Mucosa of rectum (tissue), 2 donors: ENCODE data around the gene ZIC1.

Source experiments
- H3K27ac ChIP-seq, 2 donors: one replicate each; pipeline ENCODE4 v1.7.0; 2013; ENCODE audit warnings: inconsistent platforms in 2 of 2, low read depth in 2 of 2, low read length in 2 of 2
- H3K27me3 ChIP-seq, 2 donors: one replicate each; pipeline ENCODE4 v1.7.0; 2013; ENCODE audit warnings: low read length in 2 of 2; ENCODE audit not compliant: control insufficient read depth in 2 of 2, insufficient read depth in 2 of 2
- H3K36me3 ChIP-seq, 2 donors: one replicate each; pipeline ENCODE4 v1.7.0; 2013; ENCODE audit warnings: low read length in 2 of 2; ENCODE audit not compliant: control insufficient read depth in 2 of 2, insufficient read depth in 2 of 2
- H3K4me1 ChIP-seq, 2 donors: one replicate each; pipeline ENCODE4 v1.7.0; 2013; ENCODE audit warnings: low read length in 2 of 2, mild to moderate bottlenecking in 1 of 2; ENCODE audit not compliant: control insufficient read depth in 2 of 2, insufficient read depth in 2 of 2
- H3K4me3 ChIP-seq, 2 donors: one replicate each; pipeline ENCODE4 v1.7.0; 2013; ENCODE audit warnings: low read length in 2 of 2
- H3K9ac ChIP-seq, 2 donors: one replicate each; pipeline ENCODE4 v1.7.0; 2013; ENCODE audit warnings: low read length in 2 of 2, low read depth in 1 of 2, mild to moderate bottlenecking in 1 of 2
- H3K9me3 ChIP-seq, 2 donors: one replicate each; pipeline ENCODE4 v1.7.0; 2013; ENCODE audit warnings: low read length in 2 of 2; ENCODE audit not compliant: control insufficient read depth in 2 of 2
- donor health status: healthy.
- donor health status: Normal muscosa, but diverticular disease.

ZIC1 gene

DNA sequence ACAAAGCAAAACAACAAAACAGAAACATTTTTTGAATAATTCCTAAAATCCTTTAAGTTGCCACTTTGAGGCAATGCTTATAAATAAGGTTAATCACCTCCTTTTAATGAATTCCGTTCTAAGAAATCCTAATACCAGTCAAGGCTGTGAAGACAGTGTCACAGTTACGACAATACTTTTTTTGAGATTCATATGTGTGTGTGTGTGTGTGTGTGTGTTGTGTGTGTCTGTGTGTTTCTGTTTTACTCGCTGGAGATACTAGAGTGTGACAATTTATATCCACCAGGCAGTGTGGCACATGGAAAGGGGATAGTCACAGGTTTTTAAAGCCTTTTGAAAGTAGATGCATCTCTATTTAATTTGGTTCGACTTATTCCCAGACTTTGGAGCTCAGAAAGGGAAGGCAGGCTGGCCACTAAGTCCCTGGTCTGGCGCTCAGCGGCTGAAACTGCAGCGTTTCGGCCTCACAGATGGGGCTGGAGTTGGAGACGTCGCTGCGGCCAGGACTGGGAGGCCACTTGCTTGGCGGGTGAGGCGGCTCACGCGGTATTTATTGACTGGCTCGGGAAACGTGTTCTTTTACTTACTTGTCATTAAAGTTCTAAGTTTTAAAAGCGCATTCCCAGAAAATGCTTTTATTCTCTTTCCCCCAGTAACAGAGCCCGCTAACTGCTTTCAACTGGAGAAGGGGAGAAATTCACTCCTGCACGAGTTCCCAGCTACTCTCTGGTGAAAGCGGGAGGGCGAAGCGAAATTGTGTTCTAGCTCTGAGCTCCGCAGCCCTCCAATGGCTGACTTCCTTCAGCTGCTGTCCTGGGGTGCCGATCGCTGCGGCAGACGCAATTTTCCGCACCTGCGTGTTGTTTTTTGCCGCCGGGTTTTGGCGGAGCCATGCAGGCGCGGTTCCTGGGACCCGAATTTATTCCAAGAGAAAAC, 13.7 kb downstream of the ZIC1 start:
- Histone ChIP-seq H3K9ac (no peak overlapping the region), H3K36me3 (no peaks in the 10 kb centered on the region), H3K9me3 (no peaks in the 10 kb centered on the region), H3K4me3 (no peak overlapping the region), H3K4me1 (peaks cover 0 to 4% of the 10 kb centered on the region in 2 donors), H3K27me3 (peaks cover 61 to 62% of the 10 kb centered on the region in 2 donors), H3K27ac (no peak overlapping the region)

GRCh38 chr3:147423537-147423797, 14.3 kb downstream of the ZIC1 start:
- Histone ChIP-seq H3K27ac (no peak overlapping the region), H3K9me3 (no peaks in the 10 kb centered on the region), H3K27me3 (peaks cover 57 to 61% of the 10 kb centered on the region in 2 donors), H3K36me3 (no peaks in the 10 kb centered on the region), H3K4me3 (no peak overlapping the region), H3K4me1 (peaks cover 0 to 4% of the 10 kb centered on the region in 2 donors), H3K9ac (no peak overlapping the region)

- Histone ChIP-seq H3K9ac (no peak overlapping the region), H3K9me3 (no peaks in the 10 kb centered on the region), H3K4me1 (peaks cover 0 to 2% of the 10 kb centered on the region in 2 donors), H3K27me3 (peaks cover 52 to 56% of the 10 kb centered on the region in 2 donors), H3K4me3 (no peak overlapping the region), H3K36me3 (no peaks in the 10 kb centered on the region), H3K27ac (no peak overlapping the region)
Observed at GRCh38 chr3:147423798-147424580, 14.8 kb downstream of the ZIC1 start.

DNA sequence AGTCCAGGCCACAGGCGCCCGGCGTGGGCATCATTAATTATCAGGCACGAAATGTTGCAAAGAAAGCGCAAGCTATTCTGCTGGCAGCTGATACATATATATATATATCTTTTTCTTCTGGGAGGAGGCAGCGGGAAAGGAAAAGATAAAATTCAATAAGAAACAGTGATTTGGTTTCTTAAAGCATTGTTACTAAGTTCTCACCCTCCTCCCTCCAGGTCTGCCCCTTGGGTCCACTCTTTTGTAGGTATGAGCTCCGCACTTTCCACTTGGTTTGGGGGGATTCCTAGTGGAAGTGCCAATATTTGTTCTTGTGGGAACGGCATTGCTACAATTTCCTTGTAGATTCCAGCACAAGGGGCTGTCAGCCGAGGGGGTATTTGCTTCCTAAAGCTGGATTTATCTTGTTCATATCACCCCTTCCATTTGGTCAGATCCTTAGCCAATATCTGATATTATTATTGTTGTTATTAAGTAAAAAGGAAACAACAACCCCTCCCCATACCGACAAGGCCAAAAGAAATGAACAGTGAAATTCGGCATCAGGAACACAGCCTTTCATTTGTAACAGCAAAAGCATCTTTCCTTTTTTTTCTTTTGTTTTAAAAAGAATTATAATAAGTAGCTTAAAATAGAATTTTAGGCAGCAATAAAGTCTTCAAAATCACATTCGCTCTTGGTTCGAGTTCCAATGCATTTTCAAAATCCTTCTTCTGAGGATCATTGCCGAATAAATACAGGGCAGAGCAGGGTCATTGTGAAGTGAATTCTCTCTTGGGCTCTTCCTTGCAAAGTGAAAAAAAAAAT, 15.6 kb downstream of the ZIC1 start:
- H3K4me3 ChIP-seq: no peak overlapping the region
- no peak overlapping the region for H3K27ac ChIP-seq
- no peaks in the 10 kb centered on the region for H3K9me3 ChIP-seq
- peaks cover 44 to 48% of the 10 kb centered on the region in 2 donors for H3K27me3 ChIP-seq
- H3K4me1 ChIP-seq: no peaks in the 10 kb centered on the region
- H3K36me3 ChIP-seq: no peaks in the 10 kb centered on the region
- no peak overlapping the region for H3K9ac ChIP-seq

DNA sequence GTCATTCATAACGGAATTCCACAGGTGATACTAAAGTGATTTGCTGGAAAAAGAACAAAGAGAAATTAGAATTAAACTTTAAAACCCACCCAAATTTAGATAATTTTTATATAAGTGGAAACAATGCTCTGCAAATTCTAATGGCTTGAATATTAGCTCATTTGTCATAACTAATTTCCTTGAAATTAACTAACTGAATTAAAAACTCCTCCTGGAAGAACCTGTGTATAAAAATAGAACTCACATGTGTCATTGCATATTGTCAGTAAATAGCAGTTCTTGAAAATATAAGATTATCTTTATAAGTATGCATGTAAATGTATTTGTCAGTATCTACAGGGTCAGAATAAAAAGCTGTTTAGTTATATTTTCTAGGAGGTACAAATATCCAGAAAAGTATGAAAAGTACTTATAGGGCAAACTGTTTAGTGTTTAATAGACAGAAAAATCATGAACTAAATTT, 16.3 kb downstream of the ZIC1 start:
- H3K27ac ChIP-seq: no peak overlapping the region
- no peaks in the 10 kb centered on the region for H3K36me3 ChIP-seq
- H3K4me3 ChIP-seq: no peak overlapping the region
- no peaks in the 10 kb centered on the region for H3K4me1 ChIP-seq
- no peaks in the 10 kb centered on the region for H3K9me3 ChIP-seq
- H3K27me3 ChIP-seq: peaks cover 38 to 42% of the 10 kb centered on the region in 2 donors
- H3K9ac ChIP-seq: no peak overlapping the region

- Histone ChIP-seq H3K36me3 (no peaks in the 10 kb centered on the region), H3K27ac (no peak overlapping the region), H3K4me1 (no peaks in the 10 kb centered on the region), H3K27me3 (peaks cover 26 to 30% of the 10 kb centered on the region in 2 donors), H3K4me3 (no peak overlapping the region), H3K9me3 (no peaks in the 10 kb centered on the region), H3K9ac (no peak overlapping the region)
Observed at GRCh38 chr3:147426931-147427330, 17.8 kb downstream of the ZIC1 start.

DNA sequence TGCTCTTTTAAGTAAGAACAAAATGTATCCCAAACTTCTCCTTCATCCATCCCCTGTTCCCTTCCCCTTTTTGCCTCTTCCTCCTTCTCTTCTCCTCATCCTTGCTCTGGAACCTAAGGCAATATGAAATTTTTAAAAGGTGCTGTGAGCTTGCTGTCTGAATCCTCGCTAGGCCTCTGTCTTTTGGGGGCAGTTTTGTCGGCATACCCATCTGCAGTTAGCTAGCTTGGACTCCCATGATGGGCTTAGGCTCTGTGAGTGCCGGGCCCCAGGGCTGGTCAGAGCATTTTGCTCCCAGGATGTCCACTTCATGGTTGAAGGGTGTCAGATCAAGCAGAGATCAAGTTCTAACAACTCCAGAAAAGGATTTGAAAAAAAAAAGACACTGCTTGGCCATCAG, 18.6 kb downstream of the ZIC1 start:
- Histone ChIP-seq H3K36me3 (no peaks in the 10 kb centered on the region), H3K4me3 (no peak overlapping the region), H3K27ac (no peak overlapping the region), H3K27me3 (peaks cover 21 to 22% of the 10 kb centered on the region in 2 donors), H3K4me1 (no peaks in the 10 kb centered on the region), H3K9me3 (no peaks in the 10 kb centered on the region), H3K9ac (no peak overlapping the region)

DNA sequence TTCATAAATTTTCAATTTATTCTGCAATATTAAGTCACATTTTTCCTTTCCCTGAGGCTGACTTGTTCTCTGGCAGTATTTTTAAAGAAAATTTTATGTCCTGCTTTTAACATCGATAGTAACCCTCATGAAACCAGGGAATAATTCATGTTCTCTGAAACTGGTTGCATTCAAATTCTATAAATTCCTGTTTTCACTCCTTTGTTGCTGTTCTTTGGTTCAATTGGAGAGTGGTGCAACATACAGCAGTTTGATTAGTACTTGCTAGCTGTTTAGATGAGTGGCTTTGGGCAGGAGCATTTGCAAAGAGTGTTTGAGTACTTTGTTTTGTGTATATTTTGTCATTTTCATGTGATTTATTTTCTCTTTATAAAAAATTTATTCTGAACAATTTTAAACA, 19.2 kb downstream of the ZIC1 start:
- Histone ChIP-seq H3K9me3 (no peaks in the 10 kb centered on the region), H3K27me3 (peaks cover 15 to 16% of the 10 kb centered on the region in 2 donors), H3K4me3 (no peak overlapping the region), H3K27ac (no peak overlapping the region), H3K36me3 (no peaks in the 10 kb centered on the region), H3K4me1 (no peaks in the 10 kb centered on the region), H3K9ac (no peak overlapping the region)

GRCh38 chr3:147428754-147429153, 19.6 kb downstream of the ZIC1 start:
- Histone ChIP-seq H3K4me3 (no peak overlapping the region), H3K27me3 (peaks cover 12 to 13% of the 10 kb centered on the region in 2 donors), H3K4me1 (no peaks in the 10 kb centered on the region), H3K9me3 (no peaks in the 10 kb centered on the region), H3K36me3 (no peaks in the 10 kb centered on the region), H3K27ac (no peak overlapping the region), H3K9ac (no peak overlapping the region)
